IMR-90 (cell line): ENCODE measurements around the gene COA5. TPM values are rescaled to one million over a fixed set of nuclear protein-coding genes. Genes with fewer than 3 reads are reported as not detected.

Experiments used
- ATAC-seq: fragments of 200-7000 bp; cut with Tn5 transposase; 2 replicates; pipeline ENCODE4 v1.9.1; 2020; ENCODE audit warnings: low read depth, mild to moderate bottlenecking, moderate library complexity
- BruUV-seq: library from RNA; stranded (reverse); fragments of 400-500 nt; replicated peaks from 2 replicates; lab custom pipeline; 2021; lab: Mats Ljungman, UMichigan
- CTCF ChIA-PET: fragments of 300-600 bp; formaldehyde crosslinking; extraction: SDS; loops from one replicate; lab custom pipeline; 2021; ENCODE audit warnings: antibody characterized with exemption; lab: Yijun Ruan, JAX
- POLR2A ChIA-PET: fragments of 300-600 bp; sonication (Branson Sonifier 250); formaldehyde crosslinking; loops from one replicate; lab custom pipeline; 2022; ENCODE audit warnings: antibody characterized with exemption; ENCODE audit not compliant: unreplicated experiment; lab: Charles Lee
- DNase-seq: peaks from one replicate; pipeline ENCODE4 v3.0.0; 2013
- H2AFZ ChIP-seq: replicated peaks from 2 replicates; pipeline ENCODE3; 2013; ENCODE audit warnings: low read length, mild to moderate bottlenecking; ENCODE audit not compliant: poor library complexity
- H2AK5ac ChIP-seq: 2 replicates; pipeline ENCODE4 v1.6.1; 2013; ENCODE audit warnings: low read depth, low read length, inconsistent platforms
- H2AK9ac ChIP-seq: replicated peaks from 2 replicates; pipeline ENCODE3; 2013; ENCODE audit warnings: mild to moderate bottlenecking, low read depth, low read length, moderate library complexity; ENCODE audit not compliant: poor library complexity
- H2BK120ac ChIP-seq: 2 replicates; pipeline ENCODE4 v1.6.1; 2013; ENCODE audit warnings: low read depth, low read length, inconsistent platforms
- H2BK15ac ChIP-seq: 3 replicates; pipeline ENCODE4 v1.6.1; 2013; ENCODE audit warnings: low read depth, low read length, inconsistent platforms
- H2BK20ac ChIP-seq: 2 replicates; pipeline ENCODE4 v1.6.1; 2013; ENCODE audit warnings: low read depth, mild to moderate bottlenecking, inconsistent platforms, low read length, moderate library complexity
- H2BK5ac ChIP-seq: 2 replicates; pipeline ENCODE4 v1.6.1; 2013; ENCODE audit warnings: mild to moderate bottlenecking, low read depth, low read length, inconsistent platforms; ENCODE audit not compliant: poor library complexity, severe bottlenecking
- H3K14ac ChIP-seq: replicated peaks from 2 replicates; pipeline ENCODE4 v1.6.1; 2013; ENCODE audit warnings: low read depth, low read length, inconsistent platforms
- H3K18ac ChIP-seq: 2 replicates; pipeline ENCODE4 v1.6.1; 2013; ENCODE audit warnings: low read depth, low read length, control low read depth
- H3K23ac ChIP-seq: 2 replicates; pipeline ENCODE4 v1.6.1; 2013; ENCODE audit warnings: low read depth, low read length, inconsistent platforms
- H3K27ac ChIP-seq: 2 replicates; pipeline ENCODE4 v1.5.1; 2013; ENCODE audit warnings: mild to moderate bottlenecking, control low read depth, low read length; ENCODE audit not compliant: insufficient read depth
- H3K27me3 ChIP-seq: 2 replicates; pipeline ENCODE4 v1.6.1; 2013; ENCODE audit warnings: low read length; ENCODE audit not compliant: control insufficient read depth, insufficient read depth
- H3K36me3 ChIP-seq: 2 replicates; pipeline ENCODE4 v1.6.1; 2013; ENCODE audit warnings: low read length, mixed read lengths; ENCODE audit not compliant: control insufficient read depth, insufficient read depth
- H3K4ac ChIP-seq: 2 replicates; pipeline ENCODE4 v1.6.1; 2013; ENCODE audit warnings: low read depth, low read length, inconsistent platforms
- H3K4me1 ChIP-seq: 2 replicates; pipeline ENCODE4 v1.6.1; 2013; ENCODE audit warnings: low read length, mixed read lengths; ENCODE audit not compliant: control insufficient read depth, insufficient read depth
- H3K4me2 ChIP-seq: 2 replicates; pipeline ENCODE4 v1.6.1; 2013; ENCODE audit warnings: low read depth, mild to moderate bottlenecking, control low read depth, low read length, moderate library complexity
- H3K4me3 ChIP-seq: 2 replicates; pipeline ENCODE4 v1.5.1; 2013; ENCODE audit warnings: low read depth, mild to moderate bottlenecking, control low read depth, low read length, moderate library complexity; ENCODE audit not compliant: insufficient read depth
- H3K56ac ChIP-seq: 2 replicates; pipeline ENCODE4 v1.6.1; 2013; ENCODE audit warnings: low read length, inconsistent platforms; ENCODE audit not compliant: insufficient read depth; ENCODE audit errors: extremely low read depth
- H3K79me1 ChIP-seq, 2 experiments: 2 replicates each; pipeline ENCODE4 v1.6.1; 2013; ENCODE audit warnings: low read length in 2 of 2, inconsistent platforms in 1 of 2, low read depth in 1 of 2
- H3K9ac ChIP-seq: 2 replicates; pipeline ENCODE4 v1.6.1; 2013; ENCODE audit warnings: low read depth, low read length, control low read depth
- H3K9me1 ChIP-seq: 2 replicates; pipeline ENCODE4 v1.6.1; 2013; ENCODE audit warnings: low read length, inconsistent platforms; ENCODE audit not compliant: insufficient read depth
- H3K9me3 ChIP-seq: 2 replicates; pipeline ENCODE4 v1.6.1; 2013; ENCODE audit warnings: low read length; ENCODE audit not compliant: control insufficient read depth, insufficient read depth
- H4K20me1 ChIP-seq: 2 replicates; pipeline ENCODE4 v1.6.1; 2013; ENCODE audit warnings: low read length, inconsistent platforms; ENCODE audit not compliant: insufficient read depth
- H4K5ac ChIP-seq: 2 replicates; pipeline ENCODE4 v1.6.1; 2013; ENCODE audit warnings: mild to moderate bottlenecking, low read depth, low read length, control low read depth
- H4K8ac ChIP-seq, 2 experiments: 2 replicates each; pipeline ENCODE4 v1.6.1; 2013; ENCODE audit warnings: low read depth in 2 of 2, low read length in 2 of 2, control low read depth in 1 of 2, inconsistent platforms in 1 of 2
- H4K91ac ChIP-seq: 2 replicates; pipeline ENCODE4 v1.6.1; 2013; ENCODE audit warnings: low read depth, low read length, inconsistent platforms; ENCODE audit not compliant: insufficient read depth
- BHLHE40 ChIP-seq: fragments of 150-350 bp; IDR thresholded peaks from 2 replicates; pipeline ENCODE4 v1.6.1; 2016; ENCODE audit warnings: mild to moderate bottlenecking, low read depth, low read length
- CEBPB ChIP-seq: IDR thresholded peaks from 2 replicates; pipeline ENCODE4 v1.6.1; 2012; ENCODE audit warnings: low read depth, low read length, improper control_type of control experiment
- CHD1 ChIP-seq: IDR thresholded peaks from 2 replicates; pipeline ENCODE4 v1.6.1; 2012; ENCODE audit warnings: low read depth, low read length, improper control_type of control experiment
- FOS ChIP-seq: fragments of 150-350 bp; IDR thresholded peaks from 2 replicates; pipeline ENCODE4 v1.6.1; 2016; ENCODE audit warnings: low read depth, low read length
- MAFK ChIP-seq: IDR thresholded peaks from 2 replicates; pipeline ENCODE4 v1.6.1; 2012; ENCODE audit warnings: low read depth, low read length, improper control_type of control experiment
- MAZ ChIP-seq: IDR thresholded peaks from 2 replicates; pipeline ENCODE4 v1.6.1; 2012; ENCODE audit warnings: low read depth, mild to moderate bottlenecking, low read length, improper control_type of control experiment, moderate library complexity, borderline replicate concordance
- MXI1 ChIP-seq: IDR thresholded peaks from 2 replicates; pipeline ENCODE4 v1.6.1; 2012; ENCODE audit warnings: low read depth, mild to moderate bottlenecking, low read length, moderate library complexity, borderline replicate concordance
- NFE2L2 ChIP-seq: fragments of 150-350 bp; IDR thresholded peaks from 2 replicates; pipeline ENCODE4 v1.6.1; 2016; ENCODE audit warnings: low read depth, mild to moderate bottlenecking, low read length
- POLR2A ChIP-seq: IDR thresholded peaks from 2 replicates; pipeline ENCODE4 v1.6.1; 2012; ENCODE audit warnings: mild to moderate bottlenecking, low read depth, low read length
- RAD21 ChIP-seq: IDR thresholded peaks from 2 replicates; pipeline ENCODE4 v1.6.1; 2012; ENCODE audit warnings: low read length, improper control_type of control experiment
- RCOR1 ChIP-seq: IDR thresholded peaks from 2 replicates; pipeline ENCODE4 v1.6.1; 2012; ENCODE audit warnings: mild to moderate bottlenecking, low read length, improper control_type of control experiment; ENCODE audit not compliant: insufficient replicate concordance
- RFX5 ChIP-seq: IDR thresholded peaks from 2 replicates; pipeline ENCODE4 v1.8.0; 2012; ENCODE audit warnings: low read depth, mild to moderate bottlenecking, low read length, moderate library complexity
- SMC3 ChIP-seq: fragments of 150-350 bp; IDR thresholded peaks from 2 replicates; pipeline ENCODE4 v1.6.1; 2016; ENCODE audit warnings: low read depth, mild to moderate bottlenecking, antibody characterized with exemption, low read length, moderate library complexity
- WGBS, 2 experiments: methylation state at CpG; one replicate each; pipeline versions ENCODE4 v1.1.5 to v1.1.7; 2013; ENCODE audit warnings: missing lambda C conversion rate in 2 of 2; ENCODE audit not compliant: insufficient read length in 1 of 2; ENCODE audit errors: extremely low coverage in 2 of 2; 5-methylcytosine and 5-hydroxymethylcytosine counted together
- dilution Hi-C: fragments of 300-500 bp; cut with HindIII; formaldehyde crosslinking; loops from one replicate; pipeline ENCODE4 v1.14.3; 2018; ENCODE audit warnings: low sequenced_read_pairs; ENCODE audit not compliant: unreplicated experiment
- in situ Hi-C: fragments of 300-500 bp; cut with MboI; formaldehyde crosslinking; loops from 3 replicates; pipeline ENCODE4 v1.14.3; 2019; ENCODE audit warnings: low sequenced_read_pairs, inconsistent platforms, mixed read lengths
- intact Hi-C: fragments of 100-400 bp; cut with micrococcal nuclease; formaldehyde crosslinking; loops from 2 replicates; pipeline ENCODE4 v1.10.0; 2022
- polyA plus RNA-seq, 3 experiments: library from polyadenylated mRNA; depleted of rRNA; stranded (reverse); fragments of >200 nt; gene quantifications; 2 replicates each; pipeline ENCODE4 v1.2.3, GENCODE V29; 2012; ENCODE audit warnings: low replicate concordance in 1 of 3
- total RNA-seq: library from RNA; depleted of rRNA; stranded (reverse); fragments of >200 nt; gene quantifications from 2 replicates; pipeline ENCODE4 v1.2.3, GENCODE V29; 2012
- TF ChIP-seq, protein P1 (sequence below): fragments of 150-350 bp; IDR thresholded peaks from 2 replicates; pipeline ENCODE4 v1.6.1; 2016; ENCODE audit warnings: low read depth, mild to moderate bottlenecking, low read length, moderate library complexity, borderline replicate concordance
- TF ChIP-seq, protein P2 (sequence below): fragments of 150-350 bp; IDR thresholded peaks from 2 replicates; pipeline ENCODE4 v1.6.1; 2017; ENCODE audit warnings: mild to moderate bottlenecking, antibody characterized with exemption, low read length, low read depth

COA5 gene
- total and polyA plus RNA-seq, 2 of the 4 experiments (the other 2 are of a cell fraction) = 8.4 to 14.2 TPM

DNA sequence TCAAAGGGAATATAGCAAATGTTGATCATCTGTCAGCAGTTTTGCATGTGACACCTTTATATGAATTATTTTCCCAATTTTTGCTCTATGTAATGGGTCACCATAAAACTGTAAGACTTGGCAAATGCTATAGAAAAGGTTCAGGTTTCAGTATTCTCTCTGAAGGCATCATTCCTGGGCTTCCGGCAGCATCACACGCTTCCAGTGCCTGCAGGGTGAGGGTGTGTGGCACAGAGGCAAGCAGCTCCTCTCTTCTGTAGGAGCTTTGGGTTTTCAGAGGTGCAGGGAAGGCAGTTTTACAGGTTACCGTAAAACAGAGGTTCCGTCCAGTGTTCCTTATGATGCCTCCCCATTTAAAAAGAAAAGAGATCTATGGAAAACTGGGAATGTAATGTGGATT lies 18.8 kb downstream of the COA5 start:
- intact Hi-C loops = no loop called here
- Histone ChIP-seq H2AFZ (no peak overlapping the region), H3K9me1 (peaks cover 10% of the 10 kb centered on the region), H3K36me3 (peaks cover 12% of the 10 kb centered on the region), H4K91ac (no peak overlapping the region), H3K4me1 (no peaks in the 10 kb centered on the region), H2BK5ac (no peak overlapping the region), H3K23ac (no peak overlapping the region), H3K27me3 (no peaks in the 10 kb centered on the region), H3K56ac (no peak overlapping the region), H3K14ac (no peak overlapping the region), H2BK15ac (no peak overlapping the region), H3K4ac (no peak overlapping the region), H2AK5ac (no peak overlapping the region), H4K8ac (no peak overlapping the region), H3K9ac (no peak overlapping the region), H3K79me1 (no peaks in the 10 kb centered on the region), H2BK20ac (no peak overlapping the region), H2AK9ac (no peak overlapping the region), H4K20me1 (no peaks in the 10 kb centered on the region), H3K27ac (no peak overlapping the region), H4K5ac (no peak overlapping the region), H3K4me2 (no peak overlapping the region), H3K9me3 (no peaks in the 10 kb centered on the region), H3K4me3 (no peak overlapping the region), H3K18ac (no peak overlapping the region), H2BK120ac (no peak overlapping the region)
- WGBS, 2 experiments = no CpG with 5 or more reads among the region's 4 CpGs
- dilution Hi-C loops = no loop called here
- CTCF ChIA-PET = no interaction called here
- no TSS peak for BruUV-seq
- POLR2A ChIA-PET = no interaction called here
- DNase-seq (no peak), ATAC-seq (no peak; the same call in 1 of the 2 replicates)
- TF ChIP-seq MXI1 (no peak), RCOR1 (no peak), POLR2A (no peak), FOS (no peak), RAD21 (no peak), SMC3 (no peak), RFX5 (no peak), MAFK (no peak), BHLHE40 (no peak), MAZ (no peak), CEBPB (no peak), NFE2L2 (no peak), CHD1 (no peak)
- TF ChIP-seq, protein P1, sequence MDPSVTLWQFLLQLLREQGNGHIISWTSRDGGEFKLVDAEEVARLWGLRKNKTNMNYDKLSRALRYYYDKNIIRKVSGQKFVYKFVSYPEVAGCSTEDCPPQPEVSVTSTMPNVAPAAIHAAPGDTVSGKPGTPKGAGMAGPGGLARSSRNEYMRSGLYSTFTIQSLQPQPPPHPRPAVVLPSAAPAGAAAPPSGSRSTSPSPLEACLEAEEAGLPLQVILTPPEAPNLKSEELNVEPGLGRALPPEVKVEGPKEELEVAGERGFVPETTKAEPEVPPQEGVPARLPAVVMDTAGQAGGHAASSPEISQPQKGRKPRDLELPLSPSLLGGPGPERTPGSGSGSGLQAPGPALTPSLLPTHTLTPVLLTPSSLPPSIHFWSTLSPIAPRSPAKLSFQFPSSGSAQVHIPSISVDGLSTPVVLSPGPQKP = no peak
- TF ChIP-seq, protein P2, sequence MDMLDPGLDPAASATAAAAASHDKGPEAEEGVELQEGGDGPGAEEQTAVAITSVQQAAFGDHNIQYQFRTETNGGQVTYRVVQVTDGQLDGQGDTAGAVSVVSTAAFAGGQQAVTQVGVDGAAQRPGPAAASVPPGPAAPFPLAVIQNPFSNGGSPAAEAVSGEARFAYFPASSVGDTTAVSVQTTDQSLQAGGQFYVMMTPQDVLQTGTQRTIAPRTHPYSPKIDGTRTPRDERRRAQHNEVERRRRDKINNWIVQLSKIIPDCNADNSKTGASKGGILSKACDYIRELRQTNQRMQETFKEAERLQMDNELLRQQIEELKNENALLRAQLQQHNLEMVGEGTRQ = no peak
- in situ Hi-C loops = no loop called here
